Memory B cell (primary cell): ENCODE results near the gene GJA1.
"Not testable (repeated sequence)": the region's sequence is repeated elsewhere in the genome, so short reads cannot be mapped to it uniquely, and the experiment has no call there.

Experiments
- ATAC-seq: fragments of 150-1000 bp; cut with Tn5 transposase; 2 replicates; pipeline ENCODE4 v1.10.0; 2021; ENCODE audit warnings: low read depth, mild to moderate bottlenecking, moderate library complexity
- DNase-seq, 2 donors: peaks; one replicate each; pipeline ENCODE4 v3.0.0; 2022; ENCODE audit warnings: low spot score in 2 of 2
- H3K27ac Mint-ChIP-seq: one replicate; pipeline ENCODE4 v1.8.0; 2022; ENCODE audit warnings: mild to moderate bottlenecking, moderate library complexity, mixed read lengths
- H3K27me3 Mint-ChIP-seq: one replicate; pipeline ENCODE4 v1.8.0; 2022; ENCODE audit warnings: mixed read lengths
- H3K36me3 Mint-ChIP-seq: one replicate; pipeline ENCODE4 v1.8.0; 2022; ENCODE audit warnings: mild to moderate bottlenecking, mixed read lengths
- H3K4me1 Mint-ChIP-seq: one replicate; pipeline ENCODE4 v1.8.0; 2022; ENCODE audit warnings: mixed read lengths
- H3K4me3 Mint-ChIP-seq: one replicate; pipeline ENCODE4 v1.8.0; 2022; ENCODE audit warnings: mild to moderate bottlenecking, moderate library complexity, mixed read lengths
- H3K9me3 Mint-ChIP-seq: one replicate; pipeline ENCODE4 v1.8.0; 2022; ENCODE audit warnings: mixed read lengths

Gene GJA1

DNA sequence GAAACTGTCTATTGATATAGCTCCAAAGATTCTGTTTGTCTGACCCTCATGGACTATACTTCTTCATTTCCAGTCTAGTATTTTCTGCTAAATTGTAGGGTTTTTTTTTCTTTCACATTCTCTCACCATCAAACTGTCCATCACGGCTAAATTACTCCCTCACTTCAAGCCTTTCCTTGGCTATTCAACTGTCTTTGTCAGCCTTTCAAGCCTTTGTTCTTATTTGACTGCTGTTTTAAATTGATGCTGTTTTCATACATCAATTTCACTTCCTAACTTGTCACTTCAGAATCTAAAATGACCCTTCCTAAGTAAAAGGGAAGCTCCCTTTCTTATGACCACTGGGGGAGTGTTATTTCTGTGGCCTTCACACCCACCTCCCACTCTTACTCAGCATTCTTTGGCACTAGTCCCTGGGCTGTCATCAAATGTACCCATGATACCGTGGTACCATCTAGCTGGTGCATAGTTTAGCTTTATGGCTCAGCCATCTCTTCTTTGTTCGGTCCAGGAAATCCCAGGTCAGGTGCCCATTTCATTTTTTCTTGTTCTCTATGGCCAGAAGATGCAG, 8.6 kb downstream of the GJA1 start:
- Mint-ChIP-seq H3K27me3 (peaks cover 15% of the 10 kb centered on the region), H3K27ac (no peak overlapping the region), H3K4me3 (no peak overlapping the region), H3K9me3 (no peaks in the 10 kb centered on the region), H3K4me1 (no peaks in the 10 kb centered on the region), H3K36me3 (no peaks in the 10 kb centered on the region)
- DNase-seq (no peak), ATAC-seq (no peak)

DNA sequence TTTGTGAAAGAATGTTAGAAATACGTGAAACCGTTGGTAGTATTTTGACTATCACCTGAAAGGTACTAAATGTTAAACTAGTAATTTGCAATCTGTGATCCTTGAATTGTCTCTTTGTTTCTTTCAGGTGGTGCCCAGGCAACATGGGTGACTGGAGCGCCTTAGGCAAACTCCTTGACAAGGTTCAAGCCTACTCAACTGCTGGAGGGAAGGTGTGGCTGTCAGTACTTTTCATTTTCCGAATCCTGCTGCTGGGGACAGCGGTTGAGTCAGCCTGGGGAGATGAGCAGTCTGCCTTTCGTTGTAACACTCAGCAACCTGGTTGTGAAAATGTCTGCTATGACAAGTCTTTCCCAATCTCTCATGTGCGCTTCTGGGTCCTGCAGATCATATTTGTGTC, 11.3 kb downstream of the GJA1 start:
- not testable (repeated sequence) for H3K36me3 Mint-ChIP-seq, H3K4me1 Mint-ChIP-seq, H3K4me3 Mint-ChIP-seq, H3K27ac Mint-ChIP-seq, DNase-seq, H3K27me3 Mint-ChIP-seq, H3K9me3 Mint-ChIP-seq, ATAC-seq

DNA sequence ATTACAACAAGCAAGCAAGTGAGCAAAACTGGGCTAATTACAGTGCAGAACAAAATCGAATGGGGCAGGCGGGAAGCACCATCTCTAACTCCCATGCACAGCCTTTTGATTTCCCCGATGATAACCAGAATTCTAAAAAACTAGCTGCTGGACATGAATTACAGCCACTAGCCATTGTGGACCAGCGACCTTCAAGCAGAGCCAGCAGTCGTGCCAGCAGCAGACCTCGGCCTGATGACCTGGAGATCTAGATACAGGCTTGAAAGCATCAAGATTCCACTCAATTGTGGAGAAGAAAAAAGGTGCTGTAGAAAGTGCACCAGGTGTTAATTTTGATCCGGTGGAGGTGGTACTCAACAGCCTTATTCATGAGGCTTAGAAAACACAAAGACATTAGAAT, 12.3 kb downstream of the GJA1 start:
- H3K36me3 Mint-ChIP-seq, H3K4me1 Mint-ChIP-seq, H3K9me3 Mint-ChIP-seq, H3K27me3 Mint-ChIP-seq, DNase-seq, H3K27ac Mint-ChIP-seq, ATAC-seq, H3K4me3 Mint-ChIP-seq: not testable (repeated sequence)

DNA sequence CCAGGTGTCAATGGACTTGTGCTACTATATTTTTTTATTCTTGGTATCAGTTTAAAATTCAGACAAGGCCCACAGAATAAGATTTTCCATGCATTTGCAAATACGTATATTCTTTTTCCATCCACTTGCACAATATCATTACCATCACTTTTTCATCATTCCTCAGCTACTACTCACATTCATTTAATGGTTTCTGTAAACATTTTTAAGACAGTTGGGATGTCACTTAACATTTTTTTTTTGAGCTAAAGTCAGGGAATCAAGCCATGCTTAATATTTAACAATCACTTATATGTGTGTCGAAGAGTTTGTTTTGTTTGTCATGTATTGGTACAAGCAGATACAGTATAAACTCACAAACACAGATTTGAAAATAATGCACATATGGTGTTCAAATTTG, 13.1 kb downstream of the GJA1 start:
- H3K27me3 Mint-ChIP-seq, H3K4me3 Mint-ChIP-seq, H3K9me3 Mint-ChIP-seq, H3K4me1 Mint-ChIP-seq, DNase-seq, H3K27ac Mint-ChIP-seq, ATAC-seq, H3K36me3 Mint-ChIP-seq: not testable (repeated sequence)

DNA sequence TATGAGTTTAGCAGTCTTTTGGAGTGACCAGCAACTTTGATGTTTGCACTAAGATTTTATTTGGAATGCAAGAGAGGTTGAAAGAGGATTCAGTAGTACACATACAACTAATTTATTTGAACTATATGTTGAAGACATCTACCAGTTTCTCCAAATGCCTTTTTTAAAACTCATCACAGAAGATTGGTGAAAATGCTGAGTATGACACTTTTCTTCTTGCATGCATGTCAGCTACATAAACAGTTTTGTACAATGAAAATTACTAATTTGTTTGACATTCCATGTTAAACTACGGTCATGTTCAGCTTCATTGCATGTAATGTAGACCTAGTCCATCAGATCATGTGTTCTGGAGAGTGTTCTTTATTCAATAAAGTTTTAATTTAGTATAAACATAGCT, 13.9 kb downstream of the GJA1 start:
- Mint-ChIP-seq H3K27ac (no peak overlapping the region), H3K4me3 (no peak overlapping the region), H3K27me3 (peaks cover 5% of the 10 kb centered on the region), H3K4me1 (no peaks in the 10 kb centered on the region), H3K36me3 (no peaks in the 10 kb centered on the region), H3K9me3 (no peaks in the 10 kb centered on the region)
- DNase-seq: no peak
- no peak for ATAC-seq

DNA sequence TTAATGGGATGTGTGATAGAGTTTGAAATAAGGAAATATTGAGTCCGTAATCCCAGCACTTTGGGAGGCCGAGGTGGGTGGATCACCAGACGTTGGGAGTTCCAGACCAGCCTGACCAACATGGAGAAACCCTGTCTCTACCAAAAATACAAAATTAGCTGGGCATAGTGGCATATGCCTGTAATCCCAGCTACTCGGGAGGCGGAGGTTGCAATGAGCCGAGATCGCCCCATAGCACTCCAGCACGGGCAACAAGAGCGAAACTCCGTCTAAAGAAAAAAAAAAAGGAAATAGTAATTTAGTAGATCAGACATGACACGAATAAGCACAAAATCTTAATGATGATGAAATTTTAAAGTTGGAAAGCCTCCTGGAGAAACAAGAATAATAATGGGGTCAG, 14.8 kb downstream of the GJA1 start:
- H3K27ac Mint-ChIP-seq: no peak overlapping the region
- no peak for ATAC-seq
- peaks cover 5% of the 10 kb centered on the region for H3K27me3 Mint-ChIP-seq
- no peak overlapping the region for H3K4me3 Mint-ChIP-seq
- H3K36me3 Mint-ChIP-seq: no peaks in the 10 kb centered on the region
- DNase-seq: no peak
- no peaks in the 10 kb centered on the region for H3K9me3 Mint-ChIP-seq
- H3K4me1 Mint-ChIP-seq: no peaks in the 10 kb centered on the region

DNA sequence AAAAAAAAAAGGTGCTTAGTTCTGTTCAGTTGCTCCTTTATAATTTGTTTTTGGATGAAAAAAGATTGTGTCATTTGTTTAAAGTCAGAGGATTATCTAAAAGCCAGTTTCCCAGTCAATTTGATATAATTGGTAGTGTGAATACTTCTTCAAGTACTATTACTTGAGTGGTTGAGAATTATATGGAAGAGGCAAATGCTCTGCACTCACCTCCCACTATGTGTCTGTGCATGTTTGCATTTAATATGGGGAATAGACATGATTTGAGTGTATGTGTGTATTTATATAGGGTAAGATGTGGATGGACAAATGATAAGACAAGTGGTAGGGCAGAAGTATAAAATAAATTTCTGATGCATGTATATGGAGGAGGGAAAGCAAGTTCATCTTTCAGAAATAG, 15.8 kb downstream of the GJA1 start:
- Mint-ChIP-seq H3K27me3 (peaks cover 5% of the 10 kb centered on the region), H3K36me3 (no peaks in the 10 kb centered on the region), H3K9me3 (no peaks in the 10 kb centered on the region), H3K27ac (no peak overlapping the region), H3K4me1 (no peaks in the 10 kb centered on the region), H3K4me3 (no peak overlapping the region)
- no peak for DNase-seq
- ATAC-seq: no peak

DNA sequence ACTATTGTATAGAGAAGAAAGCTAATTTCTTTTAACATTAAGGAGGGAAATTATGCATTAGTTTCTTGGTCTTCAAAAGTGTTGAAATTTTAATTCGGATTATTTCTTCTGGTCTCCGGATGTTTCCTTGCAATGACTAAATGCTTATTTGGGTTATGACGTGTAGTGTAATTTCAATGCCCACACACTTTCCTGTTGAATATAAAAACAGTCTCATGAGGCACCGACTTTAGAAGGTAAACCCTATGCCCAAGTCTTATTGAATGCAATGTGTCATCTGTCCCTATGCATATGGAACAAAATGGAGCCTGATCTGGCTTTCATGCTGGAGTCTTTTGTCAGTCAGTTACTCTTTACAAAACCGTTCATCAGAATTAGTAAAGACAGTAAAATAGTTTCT, 17.7 kb downstream of the GJA1 start:
- Mint-ChIP-seq H3K27me3 (no peaks in the 10 kb centered on the region), H3K9me3 (no peaks in the 10 kb centered on the region), H3K4me1 (no peaks in the 10 kb centered on the region), H3K27ac (no peak overlapping the region), H3K4me3 (no peak overlapping the region), H3K36me3 (no peaks in the 10 kb centered on the region)
- ATAC-seq (no peak), DNase-seq (no peak)

DNA sequence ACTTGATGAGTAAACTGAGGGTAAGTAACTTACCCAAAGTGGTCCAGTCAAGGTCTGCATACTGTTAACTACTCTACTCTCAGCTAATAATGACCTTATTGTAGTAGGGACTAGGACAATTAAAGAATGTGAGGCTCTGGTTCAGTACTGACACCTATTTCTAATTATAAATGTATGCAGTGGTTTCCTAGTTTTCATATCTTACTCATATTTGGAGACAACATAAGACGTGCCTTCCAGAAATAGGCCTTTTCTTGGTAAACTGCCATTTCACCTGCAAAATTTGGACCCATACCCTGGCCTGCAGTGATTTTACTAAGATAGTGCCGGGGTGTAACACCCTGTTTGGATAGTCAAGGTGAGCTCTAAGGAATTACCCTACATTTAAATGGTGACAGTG, 24.7 kb downstream of the GJA1 start:
- no peak for DNase-seq
- H3K27me3 Mint-ChIP-seq: no peaks in the 10 kb centered on the region
- H3K4me1 Mint-ChIP-seq: no peaks in the 10 kb centered on the region
- no peak overlapping the region for H3K4me3 Mint-ChIP-seq
- ATAC-seq: no peak
- H3K36me3 Mint-ChIP-seq: no peaks in the 10 kb centered on the region
- no peak overlapping the region for H3K27ac Mint-ChIP-seq
- no peaks in the 10 kb centered on the region for H3K9me3 Mint-ChIP-seq

DNA sequence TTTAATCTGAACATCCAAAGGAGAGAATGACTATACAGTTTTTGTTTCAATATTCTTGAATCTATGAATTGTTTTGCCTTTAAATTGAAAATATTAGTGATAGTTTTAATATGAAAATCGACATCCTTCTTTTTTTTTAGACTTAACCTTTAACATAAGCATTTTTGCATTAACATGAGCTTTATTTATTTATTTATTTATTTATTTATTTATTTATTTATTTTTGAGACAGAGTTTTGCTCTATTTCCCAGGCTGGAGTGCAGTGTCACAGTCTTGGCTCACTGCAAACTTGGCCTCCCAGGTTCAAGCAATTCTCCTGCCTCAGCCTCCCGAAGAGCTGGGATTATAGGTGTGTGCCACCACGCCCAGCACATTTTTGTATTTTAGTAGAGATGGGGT, 27.6 kb downstream of the GJA1 start:
- H3K4me1 Mint-ChIP-seq: no peaks in the 10 kb centered on the region
- no peaks in the 10 kb centered on the region for H3K9me3 Mint-ChIP-seq
- H3K27me3 Mint-ChIP-seq: no peaks in the 10 kb centered on the region
- H3K36me3 Mint-ChIP-seq: no peaks in the 10 kb centered on the region
- no peak overlapping the region for H3K4me3 Mint-ChIP-seq
- H3K27ac Mint-ChIP-seq: no peak overlapping the region
- DNase-seq (no peak), ATAC-seq (no peak)

DNA sequence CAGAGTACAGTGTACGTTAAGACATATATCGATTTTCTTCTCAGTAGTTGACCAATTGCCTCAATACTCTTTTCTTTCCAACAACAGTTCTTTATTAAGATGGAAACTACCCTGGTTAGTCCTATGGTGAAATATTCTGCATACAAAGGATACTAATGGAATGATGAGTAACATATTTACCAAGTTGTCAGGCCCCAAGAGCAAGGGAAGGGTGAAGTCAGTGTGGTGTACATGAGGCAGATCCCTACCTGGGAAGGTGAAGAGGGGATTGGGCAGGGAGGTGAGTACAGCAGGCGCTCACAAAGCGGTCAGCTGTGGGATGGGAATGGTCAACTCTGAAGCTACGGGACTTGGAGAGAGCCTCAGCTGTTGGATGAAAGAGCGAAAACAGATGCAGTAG, 29.7 kb downstream of the GJA1 start:
- H3K27ac Mint-ChIP-seq: no peak overlapping the region
- no peak for ATAC-seq
- no peak for DNase-seq
- no peaks in the 10 kb centered on the region for H3K36me3 Mint-ChIP-seq
- no peaks in the 10 kb centered on the region for H3K4me1 Mint-ChIP-seq
- no peaks in the 10 kb centered on the region for H3K9me3 Mint-ChIP-seq
- H3K4me3 Mint-ChIP-seq: no peak overlapping the region
- no peaks in the 10 kb centered on the region for H3K27me3 Mint-ChIP-seq

DNA sequence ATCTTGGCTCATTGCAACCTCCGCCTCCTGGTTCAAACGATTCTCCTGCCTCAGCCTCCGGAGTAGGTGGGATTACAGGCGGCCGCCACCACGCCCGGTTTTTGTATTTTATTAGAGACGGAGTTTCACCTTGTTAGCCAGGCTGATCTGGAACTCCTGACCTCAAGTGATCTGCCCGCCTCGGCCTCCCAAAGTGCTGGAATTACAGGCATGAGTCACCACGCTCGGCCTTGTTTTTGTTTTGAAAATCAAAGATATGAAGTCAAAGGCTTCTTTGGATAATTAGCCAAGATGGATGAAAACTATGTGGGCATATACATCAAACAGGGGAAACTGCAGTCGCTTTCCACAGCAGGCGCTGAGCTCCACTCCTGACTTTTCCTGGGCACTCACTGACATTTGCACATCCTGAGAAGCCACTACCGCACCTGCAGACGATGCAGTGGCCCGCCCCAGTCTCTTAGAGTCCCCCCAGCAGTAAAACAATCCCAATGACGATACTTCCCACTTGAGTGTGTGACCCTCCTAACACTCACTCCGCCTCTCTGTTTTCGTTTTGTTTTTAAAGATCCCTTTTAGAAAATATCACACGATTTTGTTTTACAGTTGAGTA, 44.1 kb downstream of the GJA1 start:
- H3K4me1 Mint-ChIP-seq: no peaks in the 10 kb centered on the region
- no peak for ATAC-seq
- H3K9me3 Mint-ChIP-seq: no peaks in the 10 kb centered on the region

DNA sequence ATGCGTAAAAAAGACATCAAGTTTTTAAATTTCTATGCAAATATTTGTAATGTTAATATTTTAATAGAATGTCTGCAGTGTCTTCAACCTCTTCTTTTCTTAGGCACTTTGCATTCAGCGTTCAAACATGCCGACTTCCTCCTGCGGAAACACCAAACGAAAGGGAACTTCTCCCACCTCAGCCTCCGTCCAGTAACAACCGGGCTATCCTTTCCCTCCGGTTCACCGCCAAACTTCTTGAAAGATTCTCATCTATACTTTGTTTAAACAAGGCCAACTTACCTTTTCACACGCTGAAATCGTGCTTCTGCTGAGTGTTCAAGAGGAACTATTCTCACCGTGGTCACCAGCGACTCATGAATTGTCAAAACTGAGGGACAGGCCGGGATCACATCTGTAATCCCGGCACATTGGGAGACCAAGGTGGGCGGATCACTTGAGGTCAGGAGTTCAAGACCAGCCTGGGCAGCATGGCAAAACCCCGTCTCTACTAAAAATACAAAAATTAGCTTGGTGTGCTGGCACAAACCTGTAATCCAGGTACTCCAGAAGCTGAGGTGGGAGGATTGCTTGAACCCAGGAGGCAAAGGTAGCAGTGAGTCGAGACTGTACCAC, 44.8 kb downstream of the GJA1 start:
- H3K27me3 Mint-ChIP-seq: no peaks in the 10 kb centered on the region
- DNase-seq (no peak), ATAC-seq (no peak)
- no peaks in the 10 kb centered on the region for H3K9me3 Mint-ChIP-seq
- H3K4me3 Mint-ChIP-seq: no peak overlapping the region
- H3K4me1 Mint-ChIP-seq: no peaks in the 10 kb centered on the region
- H3K36me3 Mint-ChIP-seq: no peaks in the 10 kb centered on the region
- H3K27ac Mint-ChIP-seq: no peak overlapping the region

More for the DNA sequence above, 44.1 kb downstream of the GJA1 start:
- no peak for DNase-seq
- Mint-ChIP-seq H3K27me3 (no peaks in the 10 kb centered on the region), H3K36me3 (no peaks in the 10 kb centered on the region), H3K27ac (no peak overlapping the region), H3K4me3 (no peak overlapping the region)

DNA sequence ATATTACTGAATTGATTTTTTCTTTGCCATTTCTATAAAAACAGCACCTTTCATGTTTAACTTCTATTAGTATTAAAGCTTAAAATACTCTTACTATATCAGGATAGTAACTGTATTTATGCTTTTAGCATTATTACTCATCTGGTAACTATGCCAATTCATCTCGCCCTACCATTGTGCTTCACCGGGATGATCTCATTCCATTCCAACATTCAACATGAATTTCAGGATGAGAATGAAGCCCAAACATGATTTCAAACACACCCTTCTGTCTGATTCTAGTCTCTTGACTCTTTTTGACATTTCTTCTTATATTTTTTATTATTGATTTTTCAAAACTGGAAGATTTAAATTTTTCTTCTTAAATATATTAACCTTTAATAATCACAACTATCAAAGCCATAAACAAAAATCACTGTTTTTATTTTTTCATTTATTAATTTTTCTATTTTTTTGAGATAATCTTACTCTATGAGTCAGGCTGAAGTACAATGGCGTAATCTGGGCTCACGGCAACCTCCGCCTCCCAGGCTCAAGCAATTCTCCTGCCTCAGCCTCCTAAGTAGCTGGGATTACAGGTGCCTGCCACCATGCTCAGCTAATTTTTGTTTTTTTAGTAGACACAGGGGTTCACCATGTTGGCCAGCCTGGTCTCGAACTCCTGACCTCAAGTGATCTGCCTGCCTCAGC, 46.7 kb downstream of the GJA1 start:
- Mint-ChIP-seq H3K27ac (no peak overlapping the region), H3K27me3 (no peaks in the 10 kb centered on the region), H3K36me3 (no peaks in the 10 kb centered on the region), H3K9me3 (no peaks in the 10 kb centered on the region), H3K4me3 (no peak overlapping the region), H3K4me1 (no peaks in the 10 kb centered on the region)
- ATAC-seq (no peak), DNase-seq (no peak)

DNA sequence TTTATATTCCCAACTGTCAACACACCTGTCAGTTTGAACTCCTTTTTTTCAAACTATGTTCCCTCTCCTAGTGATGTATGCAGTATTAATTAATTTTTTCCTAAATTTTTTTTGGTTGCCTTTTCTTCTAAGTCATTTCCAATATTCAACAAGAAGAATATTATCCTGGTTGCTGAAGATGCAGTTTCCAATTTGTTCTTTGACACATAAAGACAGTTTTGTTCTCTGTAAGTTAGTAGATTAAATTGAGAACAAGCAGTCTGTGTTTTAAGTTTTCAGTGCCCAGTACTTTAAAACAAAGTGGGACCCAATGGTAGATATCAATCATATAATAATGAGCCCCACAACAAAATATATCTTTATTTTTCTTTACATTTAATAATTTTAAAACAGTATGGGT, 47.3 kb downstream of the GJA1 start:
- no peak for DNase-seq
- H3K27ac Mint-ChIP-seq: no peak overlapping the region

More for the DNA sequence above, 47.3 kb downstream of the GJA1 start:
- no peak for ATAC-seq
- no peak overlapping the region for H3K4me3 Mint-ChIP-seq
- no peaks in the 10 kb centered on the region for H3K36me3 Mint-ChIP-seq
- no peaks in the 10 kb centered on the region for H3K27me3 Mint-ChIP-seq
- H3K4me1 Mint-ChIP-seq: no peaks in the 10 kb centered on the region
- no peaks in the 10 kb centered on the region for H3K9me3 Mint-ChIP-seq
